Astrocyte (in vitro differentiated cells and primary cell): ENCODE data around the gene E2F1. TPM values are rescaled to one million over a fixed set of nuclear protein-coding genes. Genes with fewer than 3 reads are reported as not detected.

Source experiments
- DNase-seq: peaks from one replicate; pipeline ENCODE4 v3.0.0-alpha.2; 2010; ENCODE audit warnings: low read depth
- FAIRE-seq: peaks from 2 replicates; lab custom pipeline; 2011; peaks lifted over from hg19 to GRCh38; lab: Jason Lieb, UNC
- H2AFZ ChIP-seq: 2 replicates; pipeline ENCODE4 v1.6.0; 2012; ENCODE audit warnings: low read depth, low read length, inconsistent platforms
- H3K27ac ChIP-seq: 2 replicates; pipeline ENCODE4 v1.5.1; 2011; ENCODE audit warnings: low read depth, low read length, inconsistent platforms
- H3K27me3 ChIP-seq: 2 replicates; pipeline ENCODE4 v1.6.0; 2011; ENCODE audit warnings: low read length, inconsistent platforms; ENCODE audit not compliant: insufficient read depth
- H3K36me3 ChIP-seq: 2 replicates; pipeline ENCODE4 v1.5.1; 2011; ENCODE audit warnings: low read length, inconsistent platforms; ENCODE audit not compliant: insufficient read depth
- H3K4me1 ChIP-seq: 2 replicates; pipeline ENCODE4 v1.5.1; 2011; ENCODE audit warnings: low read length, inconsistent platforms; ENCODE audit not compliant: insufficient read depth
- H3K4me2 ChIP-seq: 2 replicates; pipeline ENCODE4 v1.6.0; 2012; ENCODE audit warnings: low read length, inconsistent platforms
- H3K4me3 ChIP-seq: 2 replicates; pipeline ENCODE4 v1.5.1; 2011; ENCODE audit warnings: low read depth, mild to moderate bottlenecking, low read length, inconsistent platforms; ENCODE audit not compliant: insufficient read depth
- H3K79me2 ChIP-seq: 2 replicates; pipeline ENCODE4 v1.6.0; 2012; ENCODE audit warnings: mild to moderate bottlenecking, low read length, inconsistent platforms; ENCODE audit not compliant: insufficient read depth
- H3K9ac ChIP-seq: 2 replicates; pipeline ENCODE4 v1.6.0; 2012; ENCODE audit warnings: mild to moderate bottlenecking, low read length, inconsistent platforms
- H3K9me3 ChIP-seq: 2 replicates; pipeline ENCODE4 v1.5.1; 2012; ENCODE audit warnings: low read depth, mild to moderate bottlenecking, low read length, inconsistent platforms; ENCODE audit not compliant: insufficient read depth
- H4K20me1 ChIP-seq: 2 replicates; pipeline ENCODE4 v1.6.0; 2012; ENCODE audit warnings: low read length, inconsistent platforms; ENCODE audit not compliant: insufficient read depth
- H3K27ac Mint-ChIP-seq: one replicate; pipeline ENCODE4 v1.8.0; 2021; ENCODE audit warnings: mild to moderate bottlenecking, mixed read lengths; ENCODE audit not compliant: unreplicated experiment
- H3K27me3 Mint-ChIP-seq: one replicate; pipeline ENCODE4 v1.8.0; 2021; ENCODE audit warnings: low read depth, mixed read lengths; ENCODE audit not compliant: unreplicated experiment
- H3K36me3 Mint-ChIP-seq: one replicate; pipeline ENCODE4 v1.8.0; 2021; ENCODE audit warnings: low read depth, mixed read lengths; ENCODE audit not compliant: unreplicated experiment
- H3K4me1 Mint-ChIP-seq: one replicate; pipeline ENCODE4 v1.8.0; 2021; ENCODE audit warnings: low read depth, mixed read lengths; ENCODE audit not compliant: unreplicated experiment
- H3K4me3 Mint-ChIP-seq: one replicate; pipeline ENCODE4 v1.8.0; 2021; ENCODE audit warnings: mild to moderate bottlenecking, moderate library complexity, mixed read lengths; ENCODE audit not compliant: unreplicated experiment
- H3K9me3 Mint-ChIP-seq: one replicate; pipeline ENCODE4 v1.8.0; 2021; ENCODE audit warnings: mild to moderate bottlenecking, mixed read lengths; ENCODE audit not compliant: unreplicated experiment
- EZH2 ChIP-seq: IDR thresholded peaks from 2 replicates; pipeline ENCODE4 v1.6.1; 2012; ENCODE audit warnings: mild to moderate bottlenecking, low read length, inconsistent platforms; ENCODE audit not compliant: insufficient read depth
- total RNA-seq: library from RNA; stranded (reverse); gene quantifications from 2 replicates; pipeline ENCODE4 v1.2.1, GENCODE V29; 2021
- TF ChIP-seq, protein P1 (sequence below): IDR thresholded peaks from 2 replicates; pipeline ENCODE4 v1.5.1; 2011; ENCODE audit warnings: low read depth, mild to moderate bottlenecking, inconsistent platforms, low read length, moderate library complexity; ENCODE audit not compliant: insufficient read depth

E2F1 gene
- total RNA-seq, 1 donor from 2014 or later = 2.3 TPM

DNA sequence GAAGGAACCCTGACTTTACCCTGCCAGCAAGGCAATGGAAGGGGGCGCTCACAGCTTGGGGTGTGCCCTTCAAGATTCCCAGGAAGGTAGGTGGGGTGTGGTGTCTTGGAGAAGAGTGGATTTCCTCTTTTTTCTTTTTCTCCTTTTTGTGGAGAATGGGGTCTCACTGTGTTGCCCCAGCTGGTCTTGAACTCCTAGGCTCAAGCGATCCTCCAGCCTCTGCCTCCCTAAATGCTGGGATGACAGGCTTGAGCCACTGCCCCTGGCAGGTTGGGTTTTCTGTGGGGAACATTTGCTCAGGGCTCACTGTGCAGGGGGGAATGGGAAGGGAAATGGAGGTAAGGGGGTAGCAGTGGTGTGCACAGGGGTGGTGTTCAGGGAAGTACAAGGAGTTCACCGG, 41.6 kb upstream of the E2F1 start:
- Mint-ChIP-seq H3K4me3 (no peak overlapping the region), H3K36me3 (peaks cover 3% of the 10 kb centered on the region), H3K27me3 (peaks cover 6% of the 10 kb centered on the region), H3K27ac (no peak overlapping the region), H3K4me1 (peaks cover 2% of the 10 kb centered on the region), H3K9me3 (peaks cover 2% of the 10 kb centered on the region)
- Histone ChIP-seq H3K79me2 (no peaks in the 10 kb centered on the region), H3K27ac (no peak overlapping the region), H4K20me1 (no peaks in the 10 kb centered on the region), H3K4me1 (peaks cover 4% of the 10 kb centered on the region), H3K9ac (no peak overlapping the region), H3K27me3 (no peaks in the 10 kb centered on the region), H2AFZ (no peak overlapping the region), H3K4me3 (no peak overlapping the region), H3K4me2 (no peak overlapping the region), H3K9me3 (no peaks in the 10 kb centered on the region), H3K36me3 (no peaks in the 10 kb centered on the region)
- DNase-seq (no peak), FAIRE-seq (no peak)
- TF ChIP-seq EZH2 = no peak
- TF ChIP-seq, protein P1, sequence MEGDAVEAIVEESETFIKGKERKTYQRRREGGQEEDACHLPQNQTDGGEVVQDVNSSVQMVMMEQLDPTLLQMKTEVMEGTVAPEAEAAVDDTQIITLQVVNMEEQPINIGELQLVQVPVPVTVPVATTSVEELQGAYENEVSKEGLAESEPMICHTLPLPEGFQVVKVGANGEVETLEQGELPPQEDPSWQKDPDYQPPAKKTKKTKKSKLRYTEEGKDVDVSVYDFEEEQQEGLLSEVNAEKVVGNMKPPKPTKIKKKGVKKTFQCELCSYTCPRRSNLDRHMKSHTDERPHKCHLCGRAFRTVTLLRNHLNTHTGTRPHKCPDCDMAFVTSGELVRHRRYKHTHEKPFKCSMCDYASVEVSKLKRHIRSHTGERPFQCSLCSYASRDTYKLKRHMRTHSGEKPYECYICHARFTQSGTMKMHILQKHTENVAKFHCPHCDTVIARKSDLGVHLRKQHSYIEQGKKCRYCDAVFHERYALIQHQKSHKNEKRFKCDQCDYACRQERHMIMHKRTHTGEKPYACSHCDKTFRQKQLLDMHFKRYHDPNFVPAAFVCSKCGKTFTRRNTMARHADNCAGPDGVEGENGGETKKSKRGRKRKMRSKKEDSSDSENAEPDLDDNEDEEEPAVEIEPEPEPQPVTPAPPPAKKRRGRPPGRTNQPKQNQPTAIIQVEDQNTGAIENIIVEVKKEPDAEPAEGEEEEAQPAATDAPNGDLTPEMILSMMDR = no peak

DNA sequence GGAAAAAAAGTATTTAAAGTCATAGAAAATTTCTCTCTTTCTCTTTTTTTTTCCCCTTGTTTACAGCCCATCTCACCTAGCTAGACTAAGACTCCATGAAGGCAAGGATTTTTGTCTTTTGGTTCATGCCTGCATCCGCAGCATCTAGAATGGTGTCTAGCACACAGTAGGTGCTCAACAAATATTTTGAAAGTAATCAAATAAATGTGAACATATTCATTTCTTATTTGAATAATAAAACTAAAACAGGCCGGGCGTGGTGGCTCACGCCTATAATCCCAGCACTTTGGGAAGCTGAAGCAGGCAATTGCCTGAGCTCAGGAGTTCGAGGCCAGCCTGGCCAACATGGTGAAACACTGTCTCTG, 40.9 kb upstream of the E2F1 start:
- TF ChIP-seq, protein P1 = no peak
- TF ChIP-seq EZH2 = no peak
- no peaks in the 10 kb centered on the region for H3K79me2 ChIP-seq
- no peaks in the 10 kb centered on the region for H3K9me3 ChIP-seq
- H3K27ac ChIP-seq = no peak overlapping the region
- Mint-ChIP-seq H3K36me3 (peaks cover 3% of the 10 kb centered on the region), H3K4me1 (no peaks in the 10 kb centered on the region), H3K27me3 (peaks cover 6% of the 10 kb centered on the region), H3K9me3 (peaks cover 2% of the 10 kb centered on the region), H3K4me3 (no peak overlapping the region), H3K27ac (no peak overlapping the region)
- FAIRE-seq (no peak), DNase-seq (no peak)
- no peaks in the 10 kb centered on the region for H3K27me3 ChIP-seq
- no peaks in the 10 kb centered on the region for H4K20me1 ChIP-seq
- no peak overlapping the region for H3K4me2 ChIP-seq
- no peak overlapping the region for H3K4me3 ChIP-seq
- H3K36me3 ChIP-seq = no peaks in the 10 kb centered on the region
- no peak overlapping the region for H3K9ac ChIP-seq
- no peak overlapping the region for H2AFZ ChIP-seq
- no peaks in the 10 kb centered on the region for H3K4me1 ChIP-seq

- H3K79me2 ChIP-seq = no peaks in the 10 kb centered on the region
- H2AFZ ChIP-seq = no peak overlapping the region
- Mint-ChIP-seq H3K9me3 (peaks cover 5% of the 10 kb centered on the region), H3K36me3 (no peaks in the 10 kb centered on the region), H3K27ac (no peak overlapping the region), H3K4me1 (no peaks in the 10 kb centered on the region), H3K4me3 (no peak overlapping the region), H3K27me3 (peaks cover 10% of the 10 kb centered on the region)
- H3K27ac ChIP-seq = no peak overlapping the region
- H3K9me3 ChIP-seq = no peaks in the 10 kb centered on the region
- H3K4me3 ChIP-seq = no peak overlapping the region
- H3K4me1 ChIP-seq = no peaks in the 10 kb centered on the region
- no peaks in the 10 kb centered on the region for H3K27me3 ChIP-seq
- FAIRE-seq (no peak), DNase-seq (no peak)
- H3K9ac ChIP-seq = no peak overlapping the region
- H3K4me2 ChIP-seq = no peak overlapping the region
- H4K20me1 ChIP-seq = no peaks in the 10 kb centered on the region
- no peaks in the 10 kb centered on the region for H3K36me3 ChIP-seq
- TF ChIP-seq EZH2 = no peak
- TF ChIP-seq, protein P1 = no peak
Measured at GRCh38 chr20:33725607-33726264, 39.6 kb upstream of the E2F1 start.
